Panc1 (cell line): ENCODE results near the gene ULBP3. TPM values are rescaled to one million over a fixed set of nuclear protein-coding genes. Genes with fewer than 3 reads are reported as not detected.

Source experiments
- ATAC-seq: fragments of 200-7000 bp; cut with Tn5 transposase; 2 replicates; pipeline ENCODE4 v1.9.1; 2020; ENCODE audit warnings: mild to moderate bottlenecking, moderate library complexity
- BruUV-seq: library from RNA; stranded (reverse); fragments of 400-500 nt; replicated peaks from 2 replicates; lab custom pipeline; 2021; lab: Mats Ljungman, UMichigan
- CTCF ChIA-PET: fragments of 300-600 bp; sonication (Branson Sonifier 250); formaldehyde crosslinking; loops from one replicate; lab custom pipeline; 2022; ENCODE audit warnings: antibody characterized with exemption; lab: Charles Lee
- POLR2A ChIA-PET: fragments of 300-600 bp; sonication (Branson Sonifier 250); formaldehyde crosslinking; loops from one replicate; lab custom pipeline; 2022; ENCODE audit warnings: antibody characterized with exemption; lab: Charles Lee
- DNase-seq: peaks from one replicate; pipeline ENCODE4 v3.0.0-alpha.2; 2010; ENCODE audit warnings: low read depth, low spot score
- H3K27ac ChIP-seq: 2 replicates; pipeline ENCODE4 v1.5.1; 2011; ENCODE audit warnings: mild to moderate bottlenecking, low read length, inconsistent platforms
- H3K27me3 ChIP-seq: fragments of 200-500 bp; sonication (Bioruptor generic); 2 replicates; pipeline ENCODE4 v1.6.0; 2014; ENCODE audit warnings: low read length, inconsistent platforms; ENCODE audit not compliant: control insufficient read depth, insufficient read depth
- H3K36me3 ChIP-seq: fragments of 200-500 bp; sonication (Bioruptor generic); 2 replicates; pipeline ENCODE4 v1.5.1; 2014; ENCODE audit warnings: inconsistent platforms, mild to moderate bottlenecking, low read length, moderate library complexity; ENCODE audit not compliant: control insufficient read depth, insufficient read depth
- H3K4me1 ChIP-seq: 2 replicates; pipeline ENCODE4 v1.5.1; 2011; ENCODE audit warnings: inconsistent platforms, mild to moderate bottlenecking, low read length, moderate library complexity; ENCODE audit not compliant: control insufficient read depth, insufficient read depth
- H3K4me3 ChIP-seq, 2 experiments: 2 replicates each; pipeline ENCODE4 v1.5.1; 2011 to 2012; ENCODE audit warnings: low read depth in 2 of 2, low read length in 2 of 2, mild to moderate bottlenecking in 2 of 2, inconsistent platforms in 1 of 2, moderate library complexity in 1 of 2
- H3K9me3 ChIP-seq: fragments of 200-500 bp; sonication (Bioruptor generic); 2 replicates; pipeline ENCODE4 v1.5.1; 2014; ENCODE audit warnings: low read depth, mild to moderate bottlenecking, inconsistent platforms, low read length, moderate library complexity; ENCODE audit not compliant: control insufficient read depth, insufficient read depth
- CTCF ChIP-seq: fragments of 450-650 bp; IDR thresholded peaks from 2 replicates; pipeline ENCODE4 v1.5.1; 2017; ENCODE audit warnings: mild to moderate bottlenecking
- POLR2AphosphoS5 ChIP-seq: IDR thresholded peaks from 2 replicates; pipeline ENCODE4 v1.6.1; 2012; ENCODE audit warnings: mild to moderate bottlenecking, low read depth, low read length, moderate library complexity
- SIN3A ChIP-seq: IDR thresholded peaks from 2 replicates; pipeline ENCODE4 v1.6.1; 2012; ENCODE audit warnings: low read depth, mild to moderate bottlenecking, low read length, moderate library complexity, borderline replicate concordance; ENCODE audit not compliant: insufficient read depth
- TCF7L2 ChIP-seq: IDR thresholded peaks from 2 replicates; pipeline ENCODE4 v1.6.1; 2011; ENCODE audit warnings: mild to moderate bottlenecking, low read depth, low read length, inconsistent platforms
- in situ Hi-C: cut with HindIII; loops from 2 replicates; pipeline ENCODE4 v1.10.0; 2016; ENCODE audit warnings: low sequenced_read_pairs, low pct_unique_long_range_greater_than_20kb
- intact Hi-C: fragments of 100-400 bp; cut with micrococcal nuclease; formaldehyde crosslinking; loops from one replicate; pipeline ENCODE4 v1.10.0; 2022; ENCODE audit not compliant: unreplicated experiment
- total RNA-seq: library from RNA; stranded (reverse); gene quantifications from one replicate; pipeline ENCODE4 v1.2.1, GENCODE V29; 2021; ENCODE audit not compliant: unreplicated experiment
- TF ChIP-seq, protein P1 (sequence below), 2 experiments: IDR thresholded peaks; 2 replicates each; pipeline ENCODE4 v1.6.1; 2011 to 2012; ENCODE audit warnings: low read depth in 2 of 2, control low read depth in 1 of 2, low read length in 1 of 2, mild to moderate bottlenecking in 1 of 2, moderate library complexity in 1 of 2; ENCODE audit not compliant: insufficient read depth in 1 of 2

Gene ULBP3
- total RNA-seq, 1 experiment from 2014 or later: 2.4 TPM

DNA sequence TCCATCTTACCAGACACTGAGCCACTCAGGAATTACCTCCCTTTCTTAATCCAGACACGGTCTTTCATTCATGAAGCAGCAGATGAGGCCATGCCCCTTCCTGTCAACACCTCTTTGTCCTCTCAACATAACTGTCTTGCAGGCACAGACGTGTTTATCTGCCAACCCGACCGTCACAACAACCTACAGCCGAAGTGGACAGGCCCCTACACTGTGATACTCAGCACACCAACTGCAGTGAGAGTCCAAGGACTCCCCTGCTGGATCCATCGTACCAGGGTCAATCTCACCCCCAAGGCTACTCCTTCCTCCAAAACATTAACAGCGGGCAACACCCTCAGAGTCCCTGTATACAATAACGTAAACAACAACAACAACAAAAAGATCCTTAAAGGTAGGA lies 30.6 kb upstream of the ULBP3 start:
- ATAC-seq: no peak
- Histone ChIP-seq H3K27ac (no peak overlapping the region), H3K27me3 (peaks cover 7% of the 10 kb centered on the region), H3K36me3 (no peaks in the 10 kb centered on the region), H3K9me3 (no peaks in the 10 kb centered on the region), H3K4me3 (no peak overlapping the region), H3K4me1 (no peaks in the 10 kb centered on the region)
- no peak for DNase-seq
- intact Hi-C loops (no loop called here), in situ Hi-C loops (no loop called here)
- ChIA-PET POLR2A (no interaction called here), CTCF (no interaction called here)
- no peak for TF ChIP-seq TCF7L2
- TF ChIP-seq SIN3A: no peak
- no peak for TF ChIP-seq POLR2AphosphoS5
- no peak for TF ChIP-seq CTCF
- TF ChIP-seq, protein P1, sequence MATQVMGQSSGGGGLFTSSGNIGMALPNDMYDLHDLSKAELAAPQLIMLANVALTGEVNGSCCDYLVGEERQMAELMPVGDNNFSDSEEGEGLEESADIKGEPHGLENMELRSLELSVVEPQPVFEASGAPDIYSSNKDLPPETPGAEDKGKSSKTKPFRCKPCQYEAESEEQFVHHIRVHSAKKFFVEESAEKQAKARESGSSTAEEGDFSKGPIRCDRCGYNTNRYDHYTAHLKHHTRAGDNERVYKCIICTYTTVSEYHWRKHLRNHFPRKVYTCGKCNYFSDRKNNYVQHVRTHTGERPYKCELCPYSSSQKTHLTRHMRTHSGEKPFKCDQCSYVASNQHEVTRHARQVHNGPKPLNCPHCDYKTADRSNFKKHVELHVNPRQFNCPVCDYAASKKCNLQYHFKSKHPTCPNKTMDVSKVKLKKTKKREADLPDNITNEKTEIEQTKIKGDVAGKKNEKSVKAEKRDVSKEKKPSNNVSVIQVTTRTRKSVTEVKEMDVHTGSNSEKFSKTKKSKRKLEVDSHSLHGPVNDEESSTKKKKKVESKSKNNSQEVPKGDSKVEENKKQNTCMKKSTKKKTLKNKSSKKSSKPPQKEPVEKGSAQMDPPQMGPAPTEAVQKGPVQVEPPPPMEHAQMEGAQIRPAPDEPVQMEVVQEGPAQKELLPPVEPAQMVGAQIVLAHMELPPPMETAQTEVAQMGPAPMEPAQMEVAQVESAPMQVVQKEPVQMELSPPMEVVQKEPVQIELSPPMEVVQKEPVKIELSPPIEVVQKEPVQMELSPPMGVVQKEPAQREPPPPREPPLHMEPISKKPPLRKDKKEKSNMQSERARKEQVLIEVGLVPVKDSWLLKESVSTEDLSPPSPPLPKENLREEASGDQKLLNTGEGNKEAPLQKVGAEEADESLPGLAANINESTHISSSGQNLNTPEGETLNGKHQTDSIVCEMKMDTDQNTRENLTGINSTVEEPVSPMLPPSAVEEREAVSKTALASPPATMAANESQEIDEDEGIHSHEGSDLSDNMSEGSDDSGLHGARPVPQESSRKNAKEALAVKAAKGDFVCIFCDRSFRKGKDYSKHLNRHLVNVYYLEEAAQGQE (IDR thresholded peaks at IDR 0.05; ENCODE audit: insufficient read depth in 1 of 2, low read depth in 2 of 2, low read length in 1 of 2): no peak
- no TSS peak for BruUV-seq

- Histone ChIP-seq H3K4me1 (no peaks in the 10 kb centered on the region), H3K4me3 (no peak overlapping the region), H3K27me3 (peaks cover 7% of the 10 kb centered on the region), H3K27ac (no peak overlapping the region), H3K36me3 (no peaks in the 10 kb centered on the region), H3K9me3 (no peaks in the 10 kb centered on the region)
- ChIA-PET POLR2A (interaction anchor here (0.6 kb wide), 1 partner anchor 16 kb away, joined by 3 read pairs; no protein-coding TSS in a partner anchor), CTCF (no interaction called here)
- ATAC-seq: no peak
- no peak for DNase-seq
- BruUV-seq: no TSS peak
- intact Hi-C loops: no loop called here
- no peak for TF ChIP-seq POLR2AphosphoS5
- no peak for TF ChIP-seq SIN3A
- TF ChIP-seq TCF7L2: no peak
- no peak for TF ChIP-seq CTCF
- TF ChIP-seq, protein P1 (IDR thresholded peaks at IDR 0.05; ENCODE audit: insufficient read depth in 1 of 2, low read depth in 2 of 2, low read length in 1 of 2): no peak
- in situ Hi-C loops: no loop called here
Observed at GRCh38 chr6:150098155-150098554, 29.2 kb upstream of the ULBP3 start.
